ENCODE results near the gene ACSS3.

Gene ACSS3

GRCh38 chr12:81172851-81173250 lies 95.0 kb downstream of the ACSS3 start:
- DNase-seq (ENCODE audit: low spot score): no peak
- peaks cover 1% of the 10 kb centered on the region for H3K4me1 ChIP-seq (ENCODE audit: insufficient read depth, poor library complexity, severe bottlenecking)
- no peak for ATAC-seq (ENCODE audit: low read depth)
- peaks cover 2% of the 10 kb centered on the region for H3K9me3 ChIP-seq (ENCODE audit: severe bottlenecking)
- H3K27me3 ChIP-seq (ENCODE audit: insufficient read depth, poor library complexity, severe bottlenecking): no peaks in the 10 kb centered on the region
- TF ChIP-seq, protein P1, sequence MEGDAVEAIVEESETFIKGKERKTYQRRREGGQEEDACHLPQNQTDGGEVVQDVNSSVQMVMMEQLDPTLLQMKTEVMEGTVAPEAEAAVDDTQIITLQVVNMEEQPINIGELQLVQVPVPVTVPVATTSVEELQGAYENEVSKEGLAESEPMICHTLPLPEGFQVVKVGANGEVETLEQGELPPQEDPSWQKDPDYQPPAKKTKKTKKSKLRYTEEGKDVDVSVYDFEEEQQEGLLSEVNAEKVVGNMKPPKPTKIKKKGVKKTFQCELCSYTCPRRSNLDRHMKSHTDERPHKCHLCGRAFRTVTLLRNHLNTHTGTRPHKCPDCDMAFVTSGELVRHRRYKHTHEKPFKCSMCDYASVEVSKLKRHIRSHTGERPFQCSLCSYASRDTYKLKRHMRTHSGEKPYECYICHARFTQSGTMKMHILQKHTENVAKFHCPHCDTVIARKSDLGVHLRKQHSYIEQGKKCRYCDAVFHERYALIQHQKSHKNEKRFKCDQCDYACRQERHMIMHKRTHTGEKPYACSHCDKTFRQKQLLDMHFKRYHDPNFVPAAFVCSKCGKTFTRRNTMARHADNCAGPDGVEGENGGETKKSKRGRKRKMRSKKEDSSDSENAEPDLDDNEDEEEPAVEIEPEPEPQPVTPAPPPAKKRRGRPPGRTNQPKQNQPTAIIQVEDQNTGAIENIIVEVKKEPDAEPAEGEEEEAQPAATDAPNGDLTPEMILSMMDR (IDR thresholded peaks at IDR 0.05; ENCODE audit: poor library complexity, severe bottlenecking): no peak
- H3K27ac ChIP-seq (ENCODE audit: poor library complexity, severe bottlenecking): no peak overlapping the region
- H3K4me3 ChIP-seq (ENCODE audit: severe bottlenecking): no peak overlapping the region
- no peaks in the 10 kb centered on the region for H3K36me3 ChIP-seq (ENCODE audit: low read depth)

DNA sequence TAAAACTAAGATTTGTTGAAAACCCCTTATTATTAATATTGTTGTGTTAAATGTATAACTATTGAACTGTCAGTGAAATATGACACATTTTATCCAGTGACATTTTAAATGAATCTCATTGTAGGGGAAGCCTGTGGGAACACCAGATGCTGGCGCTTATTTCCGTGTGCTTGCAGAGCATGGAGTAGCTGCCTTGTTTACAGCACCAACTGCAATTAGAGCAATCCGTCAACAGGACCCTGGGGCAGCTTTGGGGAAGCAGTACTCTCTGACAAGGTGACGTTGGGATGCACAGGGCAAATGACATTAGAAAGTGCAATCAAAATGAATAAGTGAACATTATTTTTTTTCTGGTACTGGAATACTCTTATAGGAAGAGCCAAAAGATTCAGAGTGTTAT lies 96.8 kb downstream of the ACSS3 start:
- TF ChIP-seq, protein P1 (IDR thresholded peaks at IDR 0.05; ENCODE audit: poor library complexity, severe bottlenecking): no peak
- Histone ChIP-seq H3K4me3 (ENCODE audit: severe bottlenecking) (no peak overlapping the region), H3K27me3 (ENCODE audit: insufficient read depth, poor library complexity, severe bottlenecking) (no peaks in the 10 kb centered on the region), H3K36me3 (ENCODE audit: low read depth) (no peaks in the 10 kb centered on the region), H3K4me1 (ENCODE audit: insufficient read depth, poor library complexity, severe bottlenecking) (no peaks in the 10 kb centered on the region), H3K9me3 (ENCODE audit: severe bottlenecking) (peaks cover 2% of the 10 kb centered on the region), H3K27ac (ENCODE audit: poor library complexity, severe bottlenecking) (no peak overlapping the region)
- DNase-seq (ENCODE audit: low spot score) (no peak), ATAC-seq (ENCODE audit: low read depth) (no peak)

DNA sequence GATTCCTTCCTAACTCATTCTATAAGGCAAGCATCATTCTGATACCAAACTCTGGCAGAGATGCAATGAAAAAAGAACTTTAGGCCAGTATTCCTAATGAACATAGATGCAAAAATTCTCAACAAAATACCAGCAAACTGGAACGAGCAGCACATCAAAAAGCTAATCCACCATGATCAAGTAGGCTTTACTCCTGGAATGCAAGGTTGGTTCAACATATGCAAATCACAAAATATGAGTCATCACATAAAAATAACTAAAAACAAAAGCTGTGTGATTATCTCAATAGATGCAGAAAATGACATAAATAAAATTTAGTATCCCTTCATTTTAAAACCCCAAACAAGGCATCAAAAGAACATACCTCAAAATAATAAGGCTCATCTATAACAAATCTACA lies 98.9 kb downstream of the ACSS3 start:
- Histone ChIP-seq H3K4me1 (ENCODE audit: insufficient read depth, poor library complexity, severe bottlenecking) (no peaks in the 10 kb centered on the region), H3K4me3 (ENCODE audit: severe bottlenecking) (no peak overlapping the region), H3K27me3 (ENCODE audit: insufficient read depth, poor library complexity, severe bottlenecking) (no peaks in the 10 kb centered on the region), H3K36me3 (ENCODE audit: low read depth) (no peaks in the 10 kb centered on the region), H3K9me3 (ENCODE audit: severe bottlenecking) (peaks cover 2% of the 10 kb centered on the region), H3K27ac (ENCODE audit: poor library complexity, severe bottlenecking) (no peak overlapping the region)
- TF ChIP-seq, protein P1 (IDR thresholded peaks at IDR 0.05; ENCODE audit: poor library complexity, severe bottlenecking): no peak
- ATAC-seq (ENCODE audit: low read depth) (no peak), DNase-seq (ENCODE audit: low spot score) (no peak)

DNA sequence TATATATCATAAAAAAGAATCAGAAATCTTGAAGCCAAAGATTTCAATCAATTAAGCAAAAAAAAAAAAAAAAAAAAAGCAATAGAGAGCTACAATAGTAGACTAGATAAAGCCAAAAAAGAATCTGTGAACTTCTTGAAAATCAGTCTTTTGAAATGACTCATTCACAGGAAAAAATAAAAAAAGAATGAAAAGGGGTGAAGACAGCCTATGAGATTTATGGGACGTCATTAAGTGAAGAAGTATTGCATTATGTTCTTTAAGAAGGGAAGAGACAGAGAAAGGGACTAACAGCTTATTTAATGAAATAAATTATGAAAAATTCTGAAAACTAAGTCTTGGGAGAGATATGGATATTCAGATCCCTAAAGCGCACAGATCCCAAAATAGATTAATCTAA lies 103.8 kb downstream of the ACSS3 start:
- ATAC-seq (ENCODE audit: low read depth): no peak
- TF ChIP-seq, protein P1 (IDR thresholded peaks at IDR 0.05; ENCODE audit: poor library complexity, severe bottlenecking): no peak
- peaks cover under 1% of the 10 kb centered on the region for H3K9me3 ChIP-seq (ENCODE audit: severe bottlenecking)
- H3K27me3 ChIP-seq (ENCODE audit: insufficient read depth, poor library complexity, severe bottlenecking): no peaks in the 10 kb centered on the region
- H3K27ac ChIP-seq (ENCODE audit: poor library complexity, severe bottlenecking): no peak overlapping the region
- no peaks in the 10 kb centered on the region for H3K4me1 ChIP-seq (ENCODE audit: insufficient read depth, poor library complexity, severe bottlenecking)
- H3K4me3 ChIP-seq (ENCODE audit: severe bottlenecking): no peak overlapping the region
- no peak for DNase-seq (ENCODE audit: low spot score)
- H3K36me3 ChIP-seq (ENCODE audit: low read depth): no peaks in the 10 kb centered on the region

DNA sequence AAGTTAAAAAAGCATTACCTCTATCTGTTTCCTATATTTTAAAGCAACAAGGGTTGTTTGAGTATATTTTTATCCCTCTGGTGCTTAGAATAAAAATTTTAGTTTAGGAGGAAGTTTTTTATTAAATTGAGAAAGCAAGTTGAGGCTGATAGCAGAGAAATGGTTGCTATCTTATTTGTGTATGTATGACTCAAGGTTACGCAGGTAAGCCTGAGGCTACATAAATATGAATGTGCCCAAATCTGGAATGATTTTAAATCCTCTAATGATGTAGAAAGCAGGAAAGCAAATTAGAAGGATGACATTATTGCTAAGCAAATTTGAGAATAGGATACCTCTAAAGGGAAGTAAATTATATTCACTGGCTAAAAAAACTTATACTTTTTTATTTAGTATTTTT lies 109.8 kb downstream of the ACSS3 start:
- Histone ChIP-seq H3K27me3 (ENCODE audit: insufficient read depth, poor library complexity, severe bottlenecking) (no peaks in the 10 kb centered on the region), H3K4me3 (ENCODE audit: severe bottlenecking) (no peak overlapping the region), H3K36me3 (ENCODE audit: low read depth) (no peaks in the 10 kb centered on the region), H3K9me3 (ENCODE audit: severe bottlenecking) (no peaks in the 10 kb centered on the region), H3K4me1 (ENCODE audit: insufficient read depth, poor library complexity, severe bottlenecking) (no peaks in the 10 kb centered on the region), H3K27ac (ENCODE audit: poor library complexity, severe bottlenecking) (no peak overlapping the region)
- ATAC-seq (ENCODE audit: low read depth) (peak; percentile 44; the same call in 1 of the 3 replicates), DNase-seq (ENCODE audit: low spot score) (no peak)
- TF ChIP-seq, protein P1 (IDR thresholded peaks at IDR 0.05; ENCODE audit: poor library complexity, severe bottlenecking): no peak

Measured in RWPE2 (cell line).